PC-3 (cell line): ENCODE results near the gene GABPA. TPM values are rescaled to one million over a fixed set of nuclear protein-coding genes. Genes with fewer than 3 reads are reported as not detected.
A peak's percentile ranks its signal among the peaks of the same experiment; 100 is the strongest.

Experiments
- ATAC-seq: fragments of 200-7000 bp; cut with Tn5 transposase; 2 replicates; pipeline ENCODE4 v1.9.1; 2020; ENCODE audit warnings: mild to moderate bottlenecking, moderate library complexity
- BruUV-seq: library from RNA; stranded (reverse); fragments of 400-500 nt; replicated peaks from 2 replicates; lab custom pipeline; 2021; lab: Mats Ljungman, UMichigan
- CTCF ChIA-PET: fragments of 300-600 bp; sonication (Branson Sonifier 250); formaldehyde crosslinking; loops from one replicate; lab custom pipeline; 2022; ENCODE audit warnings: antibody characterized with exemption; lab: Charles Lee
- POLR2A ChIA-PET: fragments of 300-600 bp; sonication (Branson Sonifier 250); formaldehyde crosslinking; loops from one replicate; lab custom pipeline; 2022; ENCODE audit warnings: antibody characterized with exemption; ENCODE audit not compliant: unreplicated experiment; lab: Charles Lee
- DNase-seq: peaks from one replicate; pipeline ENCODE4 v3.0.0-alpha.2; 2015
- H2AFZ ChIP-seq: fragments of 300-600 bp; sonication (generic); 2 replicates; pipeline ENCODE4 v1.6.0; 2016; ENCODE audit warnings: antibody characterized with exemption, low read length
- H3F3A ChIP-seq: fragments of 300-600 bp; sonication (generic); one replicate; pipeline ENCODE4 v1.6.0; 2017; ENCODE audit warnings: antibody characterized with exemption, low read length, control low read depth, mild to moderate bottlenecking; ENCODE audit not compliant: unreplicated experiment
- H3K27ac ChIP-seq: fragments of 300-600 bp; sonication (generic); 2 replicates; pipeline ENCODE4 v1.5.1; 2016; ENCODE audit warnings: mild to moderate bottlenecking, low read length
- H3K27me3 ChIP-seq: fragments of 300-600 bp; sonication (generic); 2 replicates; pipeline ENCODE4 v1.6.1; 2016; ENCODE audit warnings: low read length, mixed read lengths
- H3K36me3 ChIP-seq: fragments of 300-600 bp; sonication (generic); 2 replicates; pipeline ENCODE4 v1.6.1; 2016; ENCODE audit warnings: low read depth, mixed run types, low read length, mixed read lengths
- H3K4me1 ChIP-seq: fragments of 300-600 bp; sonication (generic); 2 replicates; pipeline ENCODE4 v1.5.1; 2016; ENCODE audit warnings: low read length; ENCODE audit not compliant: insufficient read depth
- H3K4me2 ChIP-seq: fragments of 300-600 bp; sonication (generic); 2 replicates; pipeline ENCODE4 v1.6.0; 2016; ENCODE audit warnings: low read length
- H3K4me3 ChIP-seq: fragments of 300-600 bp; sonication (generic); 2 replicates; pipeline ENCODE4 v1.5.1; 2016; ENCODE audit warnings: mild to moderate bottlenecking, low read length, mixed read lengths
- H3K79me2 ChIP-seq: fragments of 300-600 bp; sonication (generic); 2 replicates; pipeline ENCODE4 v1.6.1; 2017; ENCODE audit warnings: low read length, mixed read lengths
- H3K9ac ChIP-seq: fragments of 300-600 bp; sonication (generic); 2 replicates; pipeline ENCODE4 v1.6.0; 2016; ENCODE audit warnings: mild to moderate bottlenecking, low read length
- H3K9me2 ChIP-seq: fragments of 300-600 bp; sonication (generic); replicated peaks from 2 replicates; pipeline ENCODE4 v1.6.1; 2016; ENCODE audit warnings: mixed run types, low read length, mixed read lengths
- H3K9me3 ChIP-seq: fragments of 300-600 bp; sonication (generic); 2 replicates; pipeline ENCODE4 v1.6.1; 2016; ENCODE audit warnings: low read length, mixed read lengths
- H4K20me1 ChIP-seq: fragments of 300-600 bp; sonication (generic); 2 replicates; pipeline ENCODE4 v1.6.1; 2016; ENCODE audit warnings: low read length, mixed read lengths
- EZH2 ChIP-seq: fragments of 300-600 bp; sonication (generic); IDR thresholded peaks from one replicate; pipeline ENCODE4 v1.6.1; 2017; ENCODE audit warnings: antibody characterized with exemption, mild to moderate bottlenecking, low read length; ENCODE audit not compliant: unreplicated experiment
- EZH2phosphoT487 ChIP-seq: fragments of 300-600 bp; sonication (generic); IDR thresholded peaks from 2 replicates; pipeline ENCODE4 v1.6.1; 2018; ENCODE audit warnings: mild to moderate bottlenecking, antibody characterized with exemption, low read length, borderline replicate concordance
- intact Hi-C: fragments of 100-400 bp; cut with micrococcal nuclease; formaldehyde crosslinking; loops from 2 replicates; pipeline ENCODE4 v1.9.0; 2023
- total RNA-seq: library from RNA; depleted of rRNA; stranded (reverse); fragments of >200 nt; gene quantifications from 2 replicates; pipeline ENCODE4 v1.2.3, GENCODE V29; 2014
- TF ChIP-seq, protein P1 (sequence below): fragments of 300-600 bp; sonication (generic); conservative IDR thresholded peaks from 2 replicates; pipeline ENCODE4 v1.5.1; 2017; ENCODE audit warnings: antibody characterized with exemption, low read depth, mild to moderate bottlenecking, low read length

Gene GABPA
- total RNA-seq, 1 experiment from 2014 or later, result 19.0 TPM

DNA sequence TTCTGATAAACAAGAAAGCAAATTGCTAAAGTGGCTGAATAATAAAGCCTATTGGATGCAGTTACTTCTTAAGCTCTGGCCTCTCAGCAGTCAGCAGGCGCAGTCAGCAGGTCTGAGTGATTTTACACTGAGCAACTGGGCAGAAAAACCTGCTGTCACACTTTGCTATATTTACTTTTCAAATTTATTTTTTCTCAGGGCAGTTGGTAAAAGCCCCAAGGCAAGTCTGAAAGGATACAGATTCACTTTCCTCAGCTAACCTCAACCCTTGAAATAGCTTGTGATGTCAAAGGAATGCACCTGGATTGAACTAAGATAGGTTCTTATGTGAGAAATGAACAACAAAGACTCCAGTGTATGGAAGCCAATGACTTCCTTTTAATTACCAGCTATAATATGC is 34.0 kb upstream of the GABPA start:
- Histone ChIP-seq H3K9me2 (no peaks in the 10 kb centered on the region), H3K4me2 (peak overlapping the region; percentile 67), H3K4me3 (no peak overlapping the region), H3K27me3 (no peaks in the 10 kb centered on the region), H2AFZ (peak overlapping the region; percentile 3), H3K9ac (no peak overlapping the region), H3F3A (peaks cover 4% of the 10 kb centered on the region), H3K9me3 (no peaks in the 10 kb centered on the region), H3K27ac (peak overlapping the region; percentile 76), H3K79me2 (no peaks in the 10 kb centered on the region), H4K20me1 (no peaks in the 10 kb centered on the region), H3K4me1 (peaks cover 28% of the 10 kb centered on the region), H3K36me3 (no peaks in the 10 kb centered on the region)
- CTCF ChIA-PET, result no interaction called here
- POLR2A ChIA-PET, result interaction anchor here (0.7 kb wide), 1 partner anchor 959 kb away, joined by 5 read pairs; no protein-coding TSS in a partner anchor
- DNase-seq, result peak; percentile 82
- peak; percentile 60 for ATAC-seq
- TF ChIP-seq EZH2phosphoT487 (no peak), EZH2 (no peak)
- TF ChIP-seq, protein P1, sequence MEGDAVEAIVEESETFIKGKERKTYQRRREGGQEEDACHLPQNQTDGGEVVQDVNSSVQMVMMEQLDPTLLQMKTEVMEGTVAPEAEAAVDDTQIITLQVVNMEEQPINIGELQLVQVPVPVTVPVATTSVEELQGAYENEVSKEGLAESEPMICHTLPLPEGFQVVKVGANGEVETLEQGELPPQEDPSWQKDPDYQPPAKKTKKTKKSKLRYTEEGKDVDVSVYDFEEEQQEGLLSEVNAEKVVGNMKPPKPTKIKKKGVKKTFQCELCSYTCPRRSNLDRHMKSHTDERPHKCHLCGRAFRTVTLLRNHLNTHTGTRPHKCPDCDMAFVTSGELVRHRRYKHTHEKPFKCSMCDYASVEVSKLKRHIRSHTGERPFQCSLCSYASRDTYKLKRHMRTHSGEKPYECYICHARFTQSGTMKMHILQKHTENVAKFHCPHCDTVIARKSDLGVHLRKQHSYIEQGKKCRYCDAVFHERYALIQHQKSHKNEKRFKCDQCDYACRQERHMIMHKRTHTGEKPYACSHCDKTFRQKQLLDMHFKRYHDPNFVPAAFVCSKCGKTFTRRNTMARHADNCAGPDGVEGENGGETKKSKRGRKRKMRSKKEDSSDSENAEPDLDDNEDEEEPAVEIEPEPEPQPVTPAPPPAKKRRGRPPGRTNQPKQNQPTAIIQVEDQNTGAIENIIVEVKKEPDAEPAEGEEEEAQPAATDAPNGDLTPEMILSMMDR, result no peak
- intact Hi-C loops, result loop anchor here (2.0 to 5.0 kb wide), 2 partner anchors 92 to 278 kb away; no protein-coding TSS in a partner anchor
- BruUV-seq, result no TSS peak

DNA sequence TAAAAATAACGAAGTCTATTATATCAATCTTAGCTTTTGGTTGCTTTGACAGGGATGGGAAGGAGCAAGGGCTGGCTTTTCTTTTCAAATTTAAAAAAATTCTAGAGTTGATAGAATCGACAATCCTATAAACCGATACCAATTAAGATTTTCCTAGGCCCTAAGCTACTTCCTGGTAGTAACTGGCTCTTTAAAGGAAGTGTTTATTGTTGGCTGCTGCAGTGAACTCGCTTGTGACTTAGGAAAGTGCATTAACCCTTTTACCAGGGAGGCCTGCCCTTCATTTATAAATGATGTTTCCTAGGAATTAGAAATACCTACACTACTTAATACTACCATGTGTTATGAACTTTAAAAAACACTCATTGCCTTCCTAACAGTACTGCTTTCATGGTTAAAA is 33.2 kb upstream of the GABPA start:
- Histone ChIP-seq H3K9me2 (no peaks in the 10 kb centered on the region), H3K36me3 (no peaks in the 10 kb centered on the region), H3K4me2 (no peak overlapping the region; the same call in 1 of the 2 replicates), H3K9ac (no peak overlapping the region), H3K27me3 (no peaks in the 10 kb centered on the region), H3K4me3 (no peak overlapping the region), H3K4me1 (peaks cover 28% of the 10 kb centered on the region), H3K79me2 (no peaks in the 10 kb centered on the region), H3K9me3 (no peaks in the 10 kb centered on the region), H3K27ac (peak overlapping the region; percentile 76), H2AFZ (no peak overlapping the region), H3F3A (peaks cover 4% of the 10 kb centered on the region), H4K20me1 (no peaks in the 10 kb centered on the region)
- DNase-seq, result no peak
- no peak for ATAC-seq
- ChIA-PET CTCF (no interaction called here), POLR2A (no interaction called here)
- no peak for TF ChIP-seq EZH2
- TF ChIP-seq EZH2phosphoT487, result no peak
- intact Hi-C loops, result loop anchor here (2.0 to 5.0 kb wide), 2 partner anchors 93 to 279 kb away; no protein-coding TSS in a partner anchor
- BruUV-seq, result no TSS peak

DNA sequence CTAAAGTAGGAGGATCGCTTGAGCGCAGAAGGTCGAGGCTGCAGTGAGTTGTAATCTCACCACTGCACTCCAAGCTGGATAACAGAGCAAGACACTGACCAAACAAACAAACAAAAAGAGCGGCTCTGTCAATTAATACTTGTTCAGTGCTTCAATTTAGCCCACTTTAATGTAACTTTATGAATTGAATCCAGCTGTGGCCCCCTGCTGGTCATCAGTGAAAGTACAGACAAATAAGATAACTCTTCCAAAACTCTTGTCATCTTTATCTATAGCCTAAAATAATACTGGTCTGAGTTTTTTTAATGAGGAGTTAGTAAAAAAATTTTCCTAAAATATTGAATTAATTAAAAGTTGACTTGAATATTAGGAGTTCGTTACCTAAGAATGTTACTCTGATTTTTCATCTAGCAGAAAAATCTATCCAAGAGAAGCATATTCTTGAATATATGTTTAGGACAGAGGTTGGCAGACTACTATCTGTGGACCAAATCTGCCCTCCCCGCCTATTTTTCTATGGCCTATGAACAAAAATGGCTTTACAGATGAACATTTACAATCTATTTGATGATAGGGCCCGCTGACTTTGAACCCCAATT is 26.2 kb upstream of the GABPA start:
- DNase-seq (peak; percentile 65), ATAC-seq (peak; percentile 49)
- Histone ChIP-seq H3K27me3 (no peaks in the 10 kb centered on the region), H3K4me3 (no peak overlapping the region), H4K20me1 (no peaks in the 10 kb centered on the region), H2AFZ (0 out of 2 replicates have a peak overlapping the region, but pooled peaks have one; percentile 10), H3F3A (no peaks in the 10 kb centered on the region), H3K4me1 (no peaks in the 10 kb centered on the region), H3K9ac (no peak overlapping the region), H3K9me3 (no peaks in the 10 kb centered on the region), H3K36me3 (no peaks in the 10 kb centered on the region), H3K9me2 (no peaks in the 10 kb centered on the region), H3K79me2 (no peaks in the 10 kb centered on the region), H3K4me2 (no peak overlapping the region), H3K27ac (no peak overlapping the region)
- CTCF ChIA-PET, result no interaction called here
- TF ChIP-seq, protein P1, result peak; percentile 88
- TF ChIP-seq EZH2phosphoT487 (no peak), EZH2 (no peak)
- POLR2A ChIA-PET, result interaction anchor here (0.6 kb wide), 1 partner anchor 212 kb away, joined by 11 read pairs; no protein-coding TSS in a partner anchor
- intact Hi-C loops, result loop anchor here (1.0 kb wide), 1 partner anchor 100 kb away; no protein-coding TSS in a partner anchor
- BruUV-seq, result no TSS peak
